Activated naive CD4-positive, alpha-beta T cell treated with anti-CD3 and anti-CD28 coated beads for 36 hours (primary cell): ENCODE measurements around the gene IFFO2. TPM values are rescaled to one million over a fixed set of nuclear protein-coding genes. Genes with fewer than 3 reads are reported as not detected.
A peak's percentile ranks its signal among the peaks of the same experiment; 100 is the strongest.

ENCODE experiments used
- CTCF ChIA-PET: fragments of 350-600 bp; sonication (Branson Sonifier 250); formaldehyde crosslinking; loops from one replicate; lab custom pipeline; 2021; ENCODE audit warnings: antibody characterized with exemption; lab: Charles Lee
- DNase-seq: peaks from one replicate; pipeline ENCODE4 v3.0.0-alpha.2; 2020
- H3K27ac Mint-ChIP-seq: one replicate; pipeline ENCODE4 v1.8.0; 2021; ENCODE audit warnings: mild to moderate bottlenecking, mixed read lengths
- H3K27me3 Mint-ChIP-seq: one replicate; pipeline ENCODE4 v1.8.0; 2021; ENCODE audit warnings: low read depth, mixed read lengths
- H3K36me3 Mint-ChIP-seq: one replicate; pipeline ENCODE4 v1.8.0; 2021; ENCODE audit warnings: low read depth, mixed read lengths
- H3K4me1 Mint-ChIP-seq: one replicate; pipeline ENCODE4 v1.8.0; 2021; ENCODE audit warnings: low read depth, mixed read lengths
- H3K4me3 Mint-ChIP-seq: one replicate; pipeline ENCODE4 v1.8.0; 2021; ENCODE audit warnings: mild to moderate bottlenecking, moderate library complexity, mixed read lengths
- H3K9me3 Mint-ChIP-seq: one replicate; pipeline ENCODE4 v1.8.0; 2021; ENCODE audit warnings: mixed read lengths
- intact Hi-C: fragments of 100-400 bp; cut with micrococcal nuclease; formaldehyde crosslinking; loops from one replicate; pipeline ENCODE4 v1.15.1; 2023
- total RNA-seq, 2 experiments: library from RNA; stranded (reverse); gene quantifications; one replicate each; pipeline ENCODE4 v1.2.3, GENCODE V29; 2021

The IFFO2 gene
- total RNA-seq, 2 experiments from 2014 or later, result 24.9 to 27.0 TPM

DNA sequence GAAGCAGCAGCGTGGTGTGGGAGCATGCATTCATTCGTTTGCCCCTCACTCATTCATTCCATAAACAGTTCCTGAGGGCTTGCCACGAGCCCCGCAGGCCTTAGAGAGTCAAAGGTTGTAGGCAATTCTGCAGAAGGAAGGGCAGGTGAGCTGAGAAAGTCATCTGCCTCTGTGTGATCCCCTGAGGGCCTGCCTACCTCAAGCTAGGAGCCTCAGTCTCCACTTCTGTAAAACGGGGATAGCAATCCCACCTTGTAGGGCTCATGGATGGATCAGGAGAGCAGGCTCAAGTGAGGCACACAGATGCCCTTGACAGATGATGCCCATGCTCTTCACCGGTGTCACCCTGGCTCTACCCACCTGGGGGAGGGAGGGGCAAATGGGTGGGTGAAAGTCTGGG, 27.5 kb downstream of the IFFO2 start:
- Mint-ChIP-seq H3K27me3 (no peaks in the 10 kb centered on the region), H3K4me3 (no peak overlapping the region), H3K4me1 (peaks cover 81% of the 10 kb centered on the region), H3K9me3 (peaks cover 2% of the 10 kb centered on the region), H3K27ac (peak overlapping the region; percentile 99), H3K36me3 (peaks cover 2% of the 10 kb centered on the region)
- no peak for DNase-seq
- intact Hi-C loops, result no loop called here
- CTCF ChIA-PET, result interaction anchor here (1.2 to 2.8 kb wide), 2 partner anchors 21 to 26 kb away, joined by 3 to 28 read pairs; no protein-coding TSS in a partner anchor

DNA sequence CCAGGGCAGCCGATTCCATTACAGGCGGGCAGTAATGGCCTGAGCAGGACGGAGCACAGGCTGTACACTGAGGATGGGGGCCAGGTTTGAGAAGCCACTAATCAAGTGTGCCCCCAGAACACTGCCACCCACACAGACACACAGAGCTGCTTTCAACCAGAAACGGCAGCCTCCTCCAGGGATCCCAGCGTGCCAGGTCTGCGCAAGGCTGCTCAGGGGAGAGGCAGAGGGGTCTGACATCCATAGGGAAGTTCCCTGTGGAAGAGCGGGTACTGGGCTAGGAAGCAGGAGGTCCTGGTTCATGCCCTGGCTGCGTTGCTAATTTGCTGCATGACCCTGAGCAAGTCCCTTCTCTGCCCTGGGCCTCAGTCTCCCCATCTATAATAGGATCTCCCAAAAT, 28.1 kb downstream of the IFFO2 start:
- H3K27ac Mint-ChIP-seq, result peak overlapping the region; percentile 99
- no peaks in the 10 kb centered on the region for H3K27me3 Mint-ChIP-seq
- DNase-seq, result no peak
- intact Hi-C loops, result no loop called here
- CTCF ChIA-PET, result interaction anchor here (0.9 to 2.8 kb wide), 5 partner anchors 20 to 42 kb away, joined by 3 to 28 read pairs (median 4); no protein-coding TSS in a partner anchor
- H3K36me3 Mint-ChIP-seq, result peaks cover 2% of the 10 kb centered on the region
- peaks cover 2% of the 10 kb centered on the region for H3K9me3 Mint-ChIP-seq
- H3K4me3 Mint-ChIP-seq, result peak overlapping the region; percentile 80
- peaks cover 84% of the 10 kb centered on the region for H3K4me1 Mint-ChIP-seq

DNA sequence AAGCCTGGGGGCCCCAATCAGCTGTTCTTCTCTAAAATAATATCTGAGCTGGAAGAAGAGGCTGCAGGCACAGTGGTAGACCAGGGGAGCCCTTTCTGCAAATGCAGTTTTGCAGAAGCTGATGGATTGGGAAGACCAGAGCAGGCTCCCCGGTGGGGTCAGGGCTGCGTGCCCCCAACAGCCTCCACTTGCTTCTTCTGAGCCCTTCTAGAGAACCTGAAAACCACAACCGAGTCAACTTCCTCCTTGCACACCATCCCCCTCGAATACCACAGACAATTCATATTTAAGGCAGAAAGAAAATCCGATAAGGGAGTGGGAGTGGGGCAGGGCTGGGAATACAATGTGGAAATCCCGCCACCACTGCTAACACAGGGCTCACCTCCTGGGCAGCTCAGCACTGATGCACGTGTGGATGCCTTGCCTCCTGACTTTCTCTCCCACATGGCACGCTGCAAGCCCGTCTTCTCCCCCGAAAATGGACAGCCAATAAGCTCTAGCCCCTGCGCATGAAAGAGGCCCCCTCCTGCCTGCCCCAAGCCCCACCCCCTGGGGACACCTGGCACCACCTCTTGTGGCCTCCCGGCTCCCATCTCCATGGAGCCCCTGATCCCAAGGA, 28.7 kb downstream of the IFFO2 start:
- peak; percentile 62 for DNase-seq
- Mint-ChIP-seq H3K4me1 (peaks cover 85% of the 10 kb centered on the region), H3K9me3 (peaks cover 2% of the 10 kb centered on the region), H3K4me3 (peak overlapping the region; percentile 80), H3K36me3 (peaks cover 2% of the 10 kb centered on the region), H3K27ac (peak overlapping the region; percentile 99), H3K27me3 (no peaks in the 10 kb centered on the region)
- intact Hi-C loops, result loop anchor here (2.0 kb wide), 2 partner anchors 25 to 45 kb away; partner anchors contain the start of gene ALDH4A1
- CTCF ChIA-PET, result interaction anchor here (0.8 to 2.8 kb wide), 13 partner anchors 10 to 670 kb away, joined by 3 to 28 read pairs (median 5); partner anchors contain the start of gene IFFO2

DNA sequence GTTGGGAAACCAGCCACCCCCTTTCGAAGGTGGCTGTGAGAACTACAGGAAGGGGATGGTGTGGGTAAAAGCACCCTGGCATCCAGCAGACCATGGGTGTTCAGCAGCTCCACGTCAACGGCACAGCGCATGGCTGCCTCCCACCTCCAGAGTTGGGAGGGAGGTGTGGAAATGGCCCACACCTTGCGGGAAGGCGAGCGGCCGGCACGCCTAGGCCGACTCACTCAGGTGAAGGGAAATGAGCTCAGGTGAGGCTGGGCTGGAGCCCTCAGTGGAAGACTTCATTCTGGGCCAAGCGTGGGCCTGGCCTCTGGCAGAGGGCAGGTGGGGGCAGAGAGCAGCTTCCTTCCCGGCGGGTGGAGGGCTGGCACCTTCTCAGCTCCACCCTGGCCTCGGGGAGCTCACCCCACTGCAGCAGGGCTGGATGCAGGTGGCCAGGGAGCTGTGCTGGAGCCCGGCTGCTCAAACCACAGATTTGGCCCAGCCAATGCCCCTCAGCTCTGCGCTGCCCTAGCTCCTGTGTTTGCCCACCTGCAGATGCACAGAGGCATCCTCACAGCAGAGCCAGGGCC, 29.3 kb downstream of the IFFO2 start:
- peaks cover 2% of the 10 kb centered on the region for H3K9me3 Mint-ChIP-seq
- intact Hi-C loops, result loop anchor here (2.0 kb wide), 2 partner anchors 24 to 46 kb away; partner anchors contain the start of gene ALDH4A1
- no peak for DNase-seq

DNA sequence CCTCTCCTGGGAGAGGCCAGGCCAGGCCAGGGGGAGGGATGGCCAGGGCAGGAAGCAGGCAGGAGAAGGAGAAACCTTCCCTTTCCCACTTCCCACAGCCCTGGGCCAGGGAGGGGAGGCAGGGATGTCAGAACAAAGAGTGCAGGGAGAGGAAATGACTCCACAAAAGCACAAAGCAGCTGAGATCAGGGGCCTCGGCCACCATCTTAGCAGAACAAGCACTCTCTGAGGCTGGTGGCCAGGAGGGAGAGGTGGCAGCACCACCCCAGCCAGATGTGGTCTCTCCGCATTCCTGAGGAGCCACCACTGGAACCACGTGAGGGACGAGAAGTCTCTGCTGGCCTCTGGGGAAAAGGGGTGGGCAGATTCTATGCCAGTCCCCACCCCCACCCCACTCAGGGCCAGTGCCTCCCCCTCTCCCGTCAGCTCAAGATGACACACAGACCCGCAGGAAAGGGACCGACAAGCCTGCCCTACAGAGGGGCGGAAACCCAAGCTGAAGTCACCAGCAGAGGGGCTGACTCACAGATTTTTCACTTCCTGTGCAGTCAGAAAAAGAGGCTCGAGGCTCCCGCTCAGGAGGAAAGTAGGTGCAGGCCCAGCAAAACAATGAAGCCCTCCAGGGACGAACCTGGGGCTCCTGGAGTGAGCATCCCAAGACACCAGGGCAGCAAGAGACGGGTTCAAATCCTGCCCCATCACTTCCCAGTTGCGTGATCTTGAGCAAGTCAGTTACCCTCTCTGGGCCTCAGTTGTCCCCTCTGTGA, 30.0 kb downstream of the IFFO2 start:
- Mint-ChIP-seq H3K36me3 (peaks cover 2% of the 10 kb centered on the region), H3K4me3 (peak overlapping the region; percentile 80), H3K27ac (peak overlapping the region; percentile 99), H3K9me3 (peaks cover 2% of the 10 kb centered on the region), H3K4me1 (peaks cover 74% of the 10 kb centered on the region), H3K27me3 (no peaks in the 10 kb centered on the region)
- CTCF ChIA-PET, result interaction anchor here (0.6 to 2.8 kb wide), 9 partner anchors 11 to 671 kb away, joined by 3 to 28 read pairs (median 10); partner anchors contain the start of gene IFFO2
- intact Hi-C loops, result loop anchor here (1.0 to 2.0 kb wide), 6 partner anchors 24 to 85 kb away; partner anchors contain the start of genes ALDH4A1 and IFFO2
- peak; percentile 95 for DNase-seq

More for the DNA sequence above, 29.3 kb downstream of the IFFO2 start:
- Mint-ChIP-seq H3K4me1 (peaks cover 79% of the 10 kb centered on the region), H3K36me3 (peaks cover 2% of the 10 kb centered on the region), H3K27ac (peak overlapping the region; percentile 99), H3K27me3 (no peaks in the 10 kb centered on the region), H3K4me3 (peak overlapping the region; percentile 80)
- CTCF ChIA-PET, result interaction anchor here (0.6 to 2.8 kb wide), 13 partner anchors 10 to 670 kb away, joined by 3 to 28 read pairs (median 5); partner anchors contain the start of gene IFFO2

DNA sequence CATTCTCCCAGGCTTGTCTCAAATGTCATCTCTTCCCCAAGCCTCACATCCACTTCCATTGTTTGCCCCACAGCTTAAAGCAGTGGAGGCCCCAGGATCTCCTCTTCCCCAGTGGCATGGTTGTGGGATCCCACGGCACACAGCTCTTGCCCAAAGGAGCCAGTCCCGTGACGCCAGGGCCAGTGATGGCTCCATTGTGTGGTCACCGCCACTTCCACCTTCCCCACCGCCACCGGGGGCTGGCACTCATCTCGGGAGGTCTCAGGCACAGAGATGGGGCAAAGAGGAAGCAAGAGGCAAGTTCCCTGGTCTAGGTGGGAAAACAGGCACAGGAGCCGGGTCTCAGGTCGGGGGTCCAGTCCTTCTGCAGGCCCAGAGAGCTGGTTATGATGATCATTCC, 31.2 kb downstream of the IFFO2 start:
- H3K9me3 Mint-ChIP-seq, result peaks cover 2% of the 10 kb centered on the region
- no peaks in the 10 kb centered on the region for H3K27me3 Mint-ChIP-seq
- H3K36me3 Mint-ChIP-seq, result peaks cover 2% of the 10 kb centered on the region
- CTCF ChIA-PET, result interaction anchor here (1.4 to 4.8 kb wide), 4 partner anchors 12 to 50 kb away, joined by 4 to 46 read pairs (median 15); no protein-coding TSS in a partner anchor
- peak overlapping the region; percentile 84 for H3K27ac Mint-ChIP-seq
- DNase-seq, result no peak
- H3K4me1 Mint-ChIP-seq, result peaks cover 64% of the 10 kb centered on the region
- intact Hi-C loops, result no loop called here
- H3K4me3 Mint-ChIP-seq, result no peak overlapping the region

DNA sequence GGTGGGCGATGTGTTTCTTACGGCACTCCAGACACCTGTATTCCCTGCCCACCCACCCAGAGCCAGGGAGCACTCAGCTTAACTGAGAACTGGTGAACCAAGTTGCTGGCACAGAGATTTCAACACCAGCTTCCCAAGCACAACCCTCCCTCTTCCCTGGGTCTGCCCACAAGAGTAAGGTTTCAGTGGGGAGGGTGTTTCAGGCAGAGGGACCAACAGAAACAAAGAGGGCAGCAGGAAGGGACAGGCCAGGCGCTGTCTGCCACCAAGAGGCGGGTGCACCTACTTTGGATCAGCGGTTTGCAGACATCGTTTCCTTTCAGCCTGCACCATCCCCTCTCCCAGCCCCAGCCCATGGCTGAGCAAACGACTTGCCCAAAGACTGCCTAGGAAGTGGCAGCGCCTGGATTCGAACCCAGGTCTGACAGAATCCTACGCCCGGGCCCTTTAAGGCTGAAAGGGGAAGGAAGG, 32.2 kb downstream of the IFFO2 start:
- peaks cover 2% of the 10 kb centered on the region for H3K36me3 Mint-ChIP-seq
- DNase-seq, result peak; percentile 45
- no peak overlapping the region for H3K4me3 Mint-ChIP-seq
- intact Hi-C loops, result loop anchor here (5.0 kb wide), 2 partner anchors 173 to 318 kb away; no protein-coding TSS in a partner anchor
- H3K27ac Mint-ChIP-seq, result no peak overlapping the region
- H3K4me1 Mint-ChIP-seq, result peaks cover 55% of the 10 kb centered on the region
- H3K27me3 Mint-ChIP-seq, result no peaks in the 10 kb centered on the region
- H3K9me3 Mint-ChIP-seq, result peaks cover 2% of the 10 kb centered on the region
- CTCF ChIA-PET, result interaction anchor here (0.6 to 4.8 kb wide), 6 partner anchors 11 to 320 kb away, joined by 3 to 46 read pairs (median 4); no protein-coding TSS in a partner anchor

DNA sequence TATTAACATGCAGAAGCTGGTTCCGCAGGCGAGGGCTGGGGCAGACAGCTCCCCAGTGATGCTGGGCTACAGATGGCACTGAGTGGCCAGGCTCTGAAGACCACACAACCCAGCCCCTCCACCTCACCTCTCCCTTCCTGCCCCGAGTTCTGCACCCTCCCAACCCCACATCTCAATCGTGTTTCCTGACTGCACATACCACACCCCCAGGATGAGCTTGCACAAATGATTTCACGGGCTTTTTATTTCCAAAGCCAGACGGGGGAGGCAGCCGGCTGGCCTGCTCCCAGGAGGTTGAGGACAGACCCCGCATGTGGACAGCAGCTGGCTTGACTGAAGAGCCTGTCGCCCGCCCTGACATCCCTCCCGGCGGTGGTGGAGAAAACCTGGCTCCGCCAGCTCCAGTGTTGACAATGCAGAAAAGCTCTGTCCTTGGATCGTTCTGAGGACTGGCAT, 32.7 kb downstream of the IFFO2 start:
- Mint-ChIP-seq H3K36me3 (peaks cover 2% of the 10 kb centered on the region), H3K4me3 (no peak overlapping the region), H3K27me3 (no peaks in the 10 kb centered on the region), H3K27ac (no peak overlapping the region), H3K4me1 (peaks cover 51% of the 10 kb centered on the region), H3K9me3 (peaks cover 2% of the 10 kb centered on the region)
- DNase-seq, result peak; percentile 20
- intact Hi-C loops, result loop anchor here (5.0 kb wide), 2 partner anchors 174 to 319 kb away; no protein-coding TSS in a partner anchor
- CTCF ChIA-PET, result interaction anchor here (0.6 to 4.8 kb wide), 8 partner anchors 10 to 320 kb away, joined by 3 to 46 read pairs (median 4); no protein-coding TSS in a partner anchor

DNA sequence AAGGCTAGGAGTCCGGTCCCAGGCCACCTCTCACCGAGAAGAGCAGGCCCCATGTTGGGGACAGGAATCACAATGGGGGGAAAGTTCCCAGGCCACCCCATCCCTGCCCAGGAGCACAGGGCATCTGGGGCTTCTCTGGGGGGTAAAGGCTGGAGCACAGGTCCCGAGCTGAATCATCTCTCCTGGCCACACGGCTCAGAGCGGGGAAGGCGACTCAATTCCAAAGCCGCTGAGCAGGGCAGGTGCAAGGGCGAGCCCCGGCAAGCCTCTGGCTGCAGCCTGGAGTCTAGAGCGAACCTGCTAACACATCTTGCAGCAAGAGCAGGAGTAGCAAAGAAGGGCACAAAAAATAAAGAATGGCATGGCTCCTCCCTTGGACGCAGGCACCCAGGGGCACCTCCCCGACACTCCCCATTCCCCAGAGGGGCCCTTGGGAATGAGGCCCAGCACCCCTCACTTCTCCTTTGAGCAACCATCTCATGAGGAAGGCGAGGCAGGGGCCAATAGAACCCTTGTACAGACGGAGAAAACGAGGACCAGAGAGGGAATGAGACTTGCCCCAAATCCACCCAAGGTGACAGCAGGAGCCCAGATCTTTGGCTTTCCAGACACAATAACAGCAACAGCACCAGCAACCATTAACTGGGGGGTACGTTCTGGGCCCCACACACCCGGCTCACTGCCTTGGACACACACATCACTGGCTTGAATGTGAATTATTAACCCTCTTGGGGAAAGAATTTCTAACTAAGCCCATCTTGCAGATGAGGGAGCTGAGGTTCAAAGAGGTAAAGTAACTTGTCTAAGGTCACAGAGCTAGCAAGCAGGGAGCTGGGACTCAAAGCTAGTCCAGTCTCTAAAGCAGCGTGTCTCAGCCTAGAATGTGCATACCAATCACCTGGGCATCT, 33.4 kb downstream of the IFFO2 start:
- no peak overlapping the region for H3K4me3 Mint-ChIP-seq
- H3K4me1 Mint-ChIP-seq, result peaks cover 44% of the 10 kb centered on the region
- no peak overlapping the region for H3K27ac Mint-ChIP-seq
- peaks cover 2% of the 10 kb centered on the region for H3K36me3 Mint-ChIP-seq
- no peak for DNase-seq
- H3K27me3 Mint-ChIP-seq, result no peaks in the 10 kb centered on the region
- intact Hi-C loops, result loop anchor here (5.0 kb wide), 2 partner anchors 174 to 319 kb away; no protein-coding TSS in a partner anchor
- H3K9me3 Mint-ChIP-seq, result peaks cover 2% of the 10 kb centered on the region
- CTCF ChIA-PET, result interaction anchor here (0.7 to 4.8 kb wide), 7 partner anchors 10 to 190 kb away, joined by 3 to 46 read pairs (median 4); no protein-coding TSS in a partner anchor

DNA sequence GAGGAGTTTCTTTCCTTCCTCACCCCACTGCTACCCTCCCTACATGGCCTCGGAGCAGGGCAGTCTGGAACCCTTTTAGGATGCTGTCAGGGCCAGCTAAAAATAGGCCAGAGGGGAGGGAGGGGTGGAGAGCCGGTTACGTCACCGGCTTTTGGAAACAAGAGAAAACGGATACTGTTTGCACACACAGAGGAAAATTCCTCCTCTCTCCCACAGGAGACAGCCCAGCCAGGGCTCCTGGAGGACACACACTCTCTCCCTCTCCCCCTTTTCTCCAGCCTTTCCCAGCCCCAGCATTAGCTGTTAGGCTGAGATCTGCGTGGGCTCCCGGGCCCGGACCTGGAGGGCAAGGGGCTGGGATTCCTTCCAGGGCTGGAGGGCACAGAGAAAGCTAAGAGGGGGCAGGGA, 34.2 kb downstream of the IFFO2 start:
- Mint-ChIP-seq H3K4me3 (no peak overlapping the region), H3K36me3 (peaks cover 2% of the 10 kb centered on the region), H3K4me1 (peaks cover 38% of the 10 kb centered on the region)

More for the DNA sequence above, 34.2 kb downstream of the IFFO2 start:
- no peak overlapping the region for H3K27ac Mint-ChIP-seq
- H3K27me3 Mint-ChIP-seq, result no peaks in the 10 kb centered on the region
- peaks cover 2% of the 10 kb centered on the region for H3K9me3 Mint-ChIP-seq
- intact Hi-C loops, result loop anchor here (5.0 kb wide), 2 partner anchors 175 to 320 kb away; no protein-coding TSS in a partner anchor
- no peak for DNase-seq
- CTCF ChIA-PET, result interaction anchor here (0.5 to 4.8 kb wide), 5 partner anchors 9 to 134 kb away, joined by 3 to 46 read pairs (median 4); no protein-coding TSS in a partner anchor
